SK-N-MC (cell line): ENCODE measurements around the gene DCHS2.

ENCODE experiments used
- EZH2 ChIP-seq: fragments of 200-600 bp; sonication (generic); IDR thresholded peaks from one replicate; pipeline ENCODE4 v1.6.1; 2017; ENCODE audit warnings: antibody characterized with exemption
- FOXP2 ChIP-seq: optimal IDR thresholded peaks from 2 replicates; pipeline ENCODE3; 2011; ENCODE audit warnings: mild to moderate bottlenecking, moderate library complexity; ENCODE audit not compliant: insufficient read depth; ENCODE audit errors: extremely low read length, control extremely low read depth
- POLR2AphosphoS5 ChIP-seq: IDR thresholded peaks from 2 replicates; pipeline ENCODE4 v1.6.1; 2012; ENCODE audit warnings: mild to moderate bottlenecking, low read depth, low read length, borderline replicate concordance

GRCh38 chr4:154344686-154345085, 146.9 kb downstream of the DCHS2 start:
- TF ChIP-seq POLR2AphosphoS5 (no peak), EZH2 (no peak), FOXP2 (no peak)
